GM19397 (cell line): ENCODE measurements around the gene FAM181A.

ENCODE experiments used
- ATAC-seq: cut with Tn5 transposase; IDR thresholded peaks from one replicate; pipeline ENCODE4 v1.9.1; 2021; ENCODE audit warnings: mild to moderate bottlenecking, moderate library complexity; ENCODE audit not compliant: unreplicated experiment

FAM181A gene

GRCh38 chr14:93960774-93961438, 33.8 kb downstream of the FAM181A start:
- no peak for ATAC-seq

- no peak for ATAC-seq
Observed at GRCh38 chr14:93961620-93962019, 34.5 kb downstream of the FAM181A start.

DNA sequence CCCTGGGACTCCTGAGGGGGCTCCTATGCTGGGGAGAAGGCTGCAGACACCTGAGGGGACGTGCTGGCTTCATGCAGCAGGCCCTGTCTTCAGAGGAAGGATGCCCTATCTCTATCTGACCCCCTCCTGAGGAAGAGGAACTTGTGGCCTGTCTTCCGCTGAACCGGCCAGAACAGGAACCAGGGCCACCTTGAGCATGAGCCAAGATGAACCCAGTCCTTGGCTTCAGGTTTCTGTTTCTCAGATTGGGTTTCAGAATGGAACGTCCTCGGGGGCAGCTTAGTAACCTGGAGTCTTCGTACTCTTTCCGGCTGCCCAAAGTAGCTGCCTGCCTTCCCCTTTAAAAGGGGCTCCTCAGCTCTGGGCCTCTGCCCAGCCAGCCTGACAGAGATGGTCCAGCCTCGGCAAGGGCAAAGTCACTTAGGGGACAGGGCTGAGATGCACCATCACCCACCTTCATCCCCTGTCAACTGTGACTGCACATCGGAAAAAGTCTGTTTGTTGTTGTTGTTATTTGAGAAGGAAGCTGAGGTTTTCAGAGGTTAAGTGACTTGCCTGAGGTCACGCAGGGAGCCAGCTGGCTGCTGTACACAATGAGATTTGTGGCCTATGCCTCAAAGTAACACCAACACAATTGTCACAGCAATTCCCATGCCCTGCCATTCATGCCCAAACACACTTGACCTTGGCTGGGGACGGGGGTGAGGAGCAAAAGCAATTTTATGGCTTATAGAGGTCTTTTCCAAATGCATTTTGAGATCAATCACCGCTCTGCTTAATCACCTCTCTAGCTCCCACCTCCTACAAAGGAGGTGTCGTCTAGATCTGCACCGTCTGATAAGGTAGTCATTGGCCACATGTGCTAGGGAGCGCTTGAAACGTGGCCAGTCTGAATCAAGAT, 35.8 kb downstream of the FAM181A start:
- peak; percentile 46 for ATAC-seq

GRCh38 chr14:93963692-93964091, 36.5 kb downstream of the FAM181A start:
- ATAC-seq: no peak

DNA sequence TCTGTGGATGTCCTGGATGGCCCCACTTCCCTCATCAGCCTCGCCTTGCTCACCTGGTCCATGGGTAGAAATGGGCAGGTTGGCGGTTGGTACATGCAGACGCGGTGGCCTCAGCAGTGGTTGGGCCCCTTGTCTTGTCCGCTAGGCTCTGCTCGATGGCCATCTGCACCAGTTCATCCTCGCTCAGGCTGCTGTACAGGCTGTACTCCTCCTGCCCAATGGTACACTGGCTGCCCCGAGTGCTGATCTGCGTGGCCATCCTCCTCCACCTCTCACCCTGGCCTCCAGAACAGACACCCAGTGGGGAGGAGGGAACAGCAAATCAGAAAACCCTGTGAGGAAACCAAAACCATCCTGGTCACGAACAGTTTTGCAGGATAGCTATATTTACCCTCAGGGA, 37.1 kb downstream of the FAM181A start:
- ATAC-seq: no peak

- ATAC-seq: no peak
Observed at GRCh38 chr14:93964820-93965286, 37.7 kb downstream of the FAM181A start.

GRCh38 chr14:93965287-93965821, 38.2 kb downstream of the FAM181A start:
- no peak for ATAC-seq

DNA sequence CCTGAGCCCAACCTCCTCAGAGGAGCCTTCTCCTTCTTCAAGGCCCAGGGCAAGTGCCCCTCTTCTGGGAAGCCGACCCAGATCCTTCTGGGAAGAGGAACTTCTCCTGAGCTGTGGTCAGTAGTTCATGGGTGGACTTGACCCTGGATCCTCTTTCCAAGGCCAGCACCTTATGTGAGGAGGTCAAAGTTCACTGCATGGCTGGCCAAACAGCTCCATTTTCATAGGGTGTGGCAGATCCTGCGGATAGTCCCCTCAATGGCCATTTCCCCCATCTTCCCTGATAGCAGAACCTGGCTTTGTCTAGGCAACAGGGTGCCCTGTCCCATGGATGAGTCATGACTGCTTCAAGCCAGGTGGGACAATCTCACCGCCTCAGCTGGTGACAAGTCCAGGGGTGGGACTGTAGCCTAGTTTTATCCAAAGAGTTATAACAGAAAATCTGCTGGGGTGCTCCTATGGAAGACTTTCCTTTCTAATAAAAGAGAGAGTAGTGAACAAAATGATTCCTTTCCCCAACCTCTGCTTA, 38.9 kb downstream of the FAM181A start:
- no peak for ATAC-seq

GRCh38 chr14:93967637-93968250, 40.6 kb downstream of the FAM181A start:
- peak; percentile 34 for ATAC-seq

DNA sequence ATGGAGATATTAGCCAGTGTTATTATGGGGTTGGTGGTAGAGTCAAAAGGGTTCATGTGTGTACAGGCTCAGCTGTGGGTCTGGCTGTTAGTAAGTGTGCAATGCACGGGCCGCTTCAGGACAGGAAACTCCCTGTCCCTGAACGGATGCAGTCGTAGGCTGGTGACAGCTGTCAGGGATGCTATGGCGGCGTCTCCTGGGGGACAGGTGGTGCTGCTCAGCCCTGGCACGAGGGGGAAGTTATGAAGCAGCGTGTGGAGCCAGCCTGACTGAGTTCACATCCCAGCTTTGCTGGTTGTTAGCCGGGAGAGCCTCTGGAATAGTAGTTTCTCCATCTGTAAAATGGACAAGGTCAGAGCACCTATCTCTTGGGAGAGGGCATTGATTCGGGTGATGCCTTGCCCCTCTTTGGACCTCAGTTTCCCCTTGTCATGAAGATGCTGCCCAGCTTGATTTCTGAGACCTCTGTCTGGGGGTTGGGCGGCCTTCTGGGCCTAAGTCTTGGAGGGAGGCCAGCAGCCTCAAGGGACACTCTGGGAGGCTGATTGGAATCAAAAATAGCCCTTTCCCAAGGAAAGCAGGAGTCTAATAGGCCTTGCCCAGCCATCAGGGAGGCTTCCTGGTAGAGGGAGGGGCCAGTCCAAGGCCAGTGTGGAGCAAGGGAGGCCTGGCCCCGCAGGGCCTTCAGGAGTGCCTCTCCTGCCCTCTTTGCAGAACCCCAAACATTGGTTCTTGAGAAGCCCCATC, 42.1 kb downstream of the FAM181A start:
- no peak for ATAC-seq

DNA sequence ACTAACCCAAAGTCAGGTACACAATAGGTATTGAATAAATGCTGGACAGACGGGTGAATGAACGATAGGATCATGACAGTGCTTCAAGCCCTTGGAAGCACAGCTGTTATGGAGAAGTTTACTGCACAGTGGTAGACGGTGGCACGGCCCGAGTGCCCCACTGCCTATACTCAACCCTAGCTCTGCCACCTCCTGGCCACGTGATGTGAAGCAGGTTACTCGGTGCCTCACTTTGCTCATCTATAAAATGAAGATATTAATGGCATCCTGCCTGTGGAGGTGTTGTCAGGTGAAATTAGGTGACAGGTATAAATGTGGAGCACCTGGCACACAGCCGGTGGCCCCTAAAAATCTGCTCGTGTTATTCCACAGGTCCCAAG, 43.4 kb downstream of the FAM181A start:
- peak; percentile 35 for ATAC-seq

DNA sequence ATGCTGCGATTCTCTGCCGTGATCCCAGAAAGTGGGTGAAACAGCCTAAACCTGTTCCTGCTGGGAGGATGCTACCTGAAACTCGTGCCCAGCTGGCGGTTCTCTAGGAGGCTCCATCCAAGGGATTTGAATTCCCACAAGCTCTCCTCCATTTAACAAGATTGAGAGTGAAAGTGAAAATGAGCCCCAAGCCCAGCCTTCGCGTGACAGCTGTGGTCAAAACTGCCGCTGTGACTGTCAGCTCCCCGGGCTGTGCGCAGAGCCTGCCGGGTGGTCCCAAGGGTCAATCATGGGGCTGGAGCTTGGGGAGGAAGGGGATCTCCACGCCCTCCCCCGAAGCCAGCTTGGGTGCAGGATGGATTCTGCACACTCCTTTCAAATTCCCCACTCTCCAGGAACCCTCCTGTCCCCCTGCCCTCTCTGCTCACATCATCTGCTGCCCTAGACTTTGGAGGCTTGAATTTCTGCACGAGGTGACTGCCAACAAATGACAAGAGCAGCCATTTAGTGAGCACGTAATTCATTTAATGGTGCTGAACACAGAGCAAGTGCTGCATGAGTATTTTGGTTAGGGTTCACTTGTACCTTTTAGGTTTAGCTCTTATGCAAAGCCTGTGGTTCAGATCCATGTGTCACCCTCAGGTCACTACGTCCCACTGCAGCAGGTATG, 44.0 kb downstream of the FAM181A start:
- peak; percentile 47 for ATAC-seq

GRCh38 chr14:93971635-93972027, 44.5 kb downstream of the FAM181A start:
- no peak for ATAC-seq

DNA sequence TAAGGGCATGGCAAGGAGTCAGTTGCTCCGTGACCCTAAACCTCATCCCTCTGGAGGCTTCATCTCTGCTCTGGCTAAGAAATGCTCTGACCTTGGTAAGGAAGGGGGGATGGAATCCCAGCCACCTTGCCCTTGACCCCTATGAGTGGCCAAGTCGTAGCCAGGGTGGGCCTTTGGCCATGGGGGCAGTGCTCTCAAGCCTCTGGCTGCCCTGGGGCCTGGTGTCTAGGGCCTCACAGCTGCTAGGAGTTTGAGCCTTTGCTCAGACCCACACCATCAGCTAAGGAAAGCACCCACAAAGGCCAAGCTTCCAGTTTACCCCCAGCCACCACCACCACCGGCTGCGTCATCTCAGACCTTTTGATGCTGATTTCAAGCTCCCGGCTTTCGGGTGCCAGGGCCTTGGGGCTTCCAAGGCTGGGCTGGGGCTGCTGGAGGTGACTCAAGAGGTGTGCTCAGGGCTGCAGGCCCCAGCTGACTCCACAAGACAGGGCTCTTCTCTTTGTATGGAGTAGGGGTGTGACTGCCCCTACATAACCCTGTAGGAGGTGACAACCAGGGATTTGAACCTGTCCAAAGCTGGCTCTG, 45.6 kb downstream of the FAM181A start:
- ATAC-seq: no peak

DNA sequence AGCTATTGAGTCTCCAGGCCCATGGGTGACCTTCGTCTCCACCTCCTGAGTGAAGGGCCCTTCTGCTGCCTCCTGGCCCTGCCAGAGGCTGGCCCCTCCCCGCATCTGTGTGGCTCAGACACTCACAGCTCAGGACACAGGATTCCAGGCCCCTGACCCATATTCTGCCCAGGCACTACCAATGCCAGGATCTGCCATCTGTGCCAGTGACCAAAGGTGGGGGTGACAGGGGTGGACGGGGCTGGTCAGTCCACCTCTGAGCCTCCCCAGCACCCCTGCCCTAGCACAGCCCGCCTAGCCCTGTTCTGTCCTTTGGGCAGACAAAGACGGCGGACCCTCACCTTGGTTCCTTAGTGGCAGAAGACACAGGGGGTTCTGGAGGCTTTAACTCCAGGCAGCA, 46.5 kb downstream of the FAM181A start:
- ATAC-seq: no peak

DNA sequence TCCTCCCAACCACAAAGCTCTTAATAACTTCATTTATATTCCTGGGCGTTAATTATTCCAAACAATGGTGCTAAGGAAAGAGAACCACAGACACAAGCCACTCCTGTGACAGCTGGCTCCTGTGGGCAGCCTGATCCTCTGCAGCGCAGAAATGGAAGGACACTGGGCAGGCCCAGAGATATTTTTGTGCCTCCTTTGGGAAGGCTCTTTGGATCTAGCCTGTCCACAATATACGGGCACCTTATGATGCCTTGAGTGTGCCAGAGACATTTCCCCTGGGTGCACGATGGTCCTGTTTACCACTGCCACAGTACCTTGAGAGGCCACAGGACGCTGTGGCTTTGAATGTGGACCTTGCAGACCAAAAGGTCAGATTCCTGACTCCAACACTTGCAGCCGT, 47.2 kb downstream of the FAM181A start:
- no peak for ATAC-seq

GRCh38 chr14:93974833-93975232, 47.7 kb downstream of the FAM181A start:
- no peak for ATAC-seq

- peak; percentile 61 for ATAC-seq
Observed at GRCh38 chr14:93975791-93976476, 48.8 kb downstream of the FAM181A start.

- peak; percentile 5 for ATAC-seq
Observed at GRCh38 chr14:93976477-93977057, 49.4 kb downstream of the FAM181A start, which contains the start of gene ASB2. ASB2 (minus strand) TSS chr14:93976570; CDS start chr14:93964539, 12,031 bp downstream.
